ENCODE results near the gene PLAAT2. TPM values are rescaled to one million over a fixed set of nuclear protein-coding genes. Genes with fewer than 3 reads are reported as not detected.

The PLAAT2 gene
- total and polyA plus RNA-seq, 4 donors = 0.32 to 0.44 TPM; not detected in 2

DNA sequence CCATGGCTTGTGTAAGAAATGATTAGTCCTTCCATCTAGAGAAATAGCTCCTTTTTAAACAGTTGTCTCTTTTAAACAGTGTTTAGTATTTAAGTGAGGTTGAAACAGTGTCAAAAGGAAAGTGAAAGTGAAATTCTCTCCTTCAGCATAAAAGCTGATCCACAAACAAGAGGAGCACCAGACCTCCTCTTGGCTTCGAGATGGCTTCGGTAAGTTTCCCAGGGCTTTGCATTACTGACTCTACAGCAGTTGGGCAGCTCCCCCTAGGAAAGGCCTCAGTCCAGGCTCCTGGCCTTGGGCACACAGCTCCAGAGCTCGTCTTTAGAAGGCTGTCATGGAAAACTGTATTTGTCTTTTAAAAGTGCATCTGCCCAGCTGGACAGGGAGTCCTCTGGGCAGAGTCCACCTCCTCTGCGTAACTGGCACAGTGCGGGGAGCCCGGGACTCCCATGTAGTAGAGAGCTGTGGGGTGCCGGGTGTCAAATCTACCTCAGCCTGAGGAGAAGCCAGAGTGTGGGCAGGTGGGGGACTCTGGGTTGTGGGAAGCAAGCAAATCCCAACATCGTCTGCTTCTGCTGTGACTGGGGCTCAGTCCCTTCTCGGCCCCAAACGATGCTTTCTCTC, 26.4 kb downstream of the PLAAT2 start, which contains the start of gene PLAAT4:
PLAAT4 (plus strand) TSS at position 140 of the 624 bp plus-strand sequence; CDS start at position 201, 61 bp downstream.
- H3K27me3 ChIP-seq (ENCODE audit: control insufficient read depth in 4 of 4, insufficient read depth in 4 of 4, low read length in 3 of 4) = no peaks in the 10 kb centered on the region

GRCh38 chr11:63535734-63536133, 27.4 kb downstream of the PLAAT2 start:
- H3K27ac ChIP-seq (ENCODE audit: low read depth in 1 of 2, low read length in 2 of 2) = peak overlapping the region; percentile 94 to 98
- H3K4me3 ChIP-seq (ENCODE audit: low read depth in 1 of 3, low read length in 3 of 3) = no peak overlapping the region
- no peaks in the 10 kb centered on the region for H3K27me3 ChIP-seq (ENCODE audit: control insufficient read depth in 4 of 4, insufficient read depth in 4 of 4, low read length in 3 of 4)
- no peaks in the 10 kb centered on the region for H3K9me3 ChIP-seq (ENCODE audit: control insufficient read depth in 4 of 4, low read length in 3 of 4)
- peaks cover 9 to 25% (median 16%) of the 10 kb centered on the region in 4 donors for H3K4me1 ChIP-seq (ENCODE audit: control insufficient read depth in 4 of 4, insufficient read depth in 4 of 4, low read length in 3 of 4)
- H3K9ac ChIP-seq (ENCODE audit: low read depth in 1 of 2, low read length in 2 of 2) = no peak overlapping the region
- DNase-seq (ENCODE audit: low spot score) = no peak
- TF ChIP-seq RXRA (IDR thresholded peaks at IDR 0.05) = no peak
- TF ChIP-seq FOXA1 (IDR thresholded peaks at IDR 0.05) = no peak
- no peak for TF ChIP-seq HNF4G (IDR thresholded peaks at IDR 0.05)
- TF ChIP-seq TAF1 (conservative IDR thresholded peaks at IDR 0.05) = no peak
- TF ChIP-seq NR2F2 (IDR thresholded peaks at IDR 0.05) = no peak
- no peak for TF ChIP-seq FOXA2 (IDR thresholded peaks at IDR 0.05)
- TF ChIP-seq YY1 (IDR thresholded peaks at IDR 0.05) = no peak
- TF ChIP-seq HNF4A (conservative IDR thresholded peaks at IDR 0.05) = no peak
- TF ChIP-seq, protein P1, sequence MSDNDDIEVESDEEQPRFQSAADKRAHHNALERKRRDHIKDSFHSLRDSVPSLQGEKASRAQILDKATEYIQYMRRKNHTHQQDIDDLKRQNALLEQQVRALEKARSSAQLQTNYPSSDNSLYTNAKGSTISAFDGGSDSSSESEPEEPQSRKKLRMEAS (IDR thresholded peaks at IDR 0.05) = no peak
- TF ChIP-seq JUND (IDR thresholded peaks at IDR 0.05) = no peak
- no peak for TF ChIP-seq EGR1 (IDR thresholded peaks at IDR 0.05; ENCODE audit: low read depth in 2 of 2)
- 94% methylated on average over 1 of the region's 1 CpG for WGBS
- H3K36me3 ChIP-seq (ENCODE audit: control insufficient read depth in 4 of 4, insufficient read depth in 3 of 4, low read depth in 1 of 4, low read length in 3 of 4) = peaks cover 0 to 2% (median 0%) of the 10 kb centered on the region in 4 donors

More for the DNA sequence above, 26.4 kb downstream of the PLAAT2 start, which contains the start of gene PLAAT4:
- H3K36me3 ChIP-seq (ENCODE audit: control insufficient read depth in 4 of 4, insufficient read depth in 3 of 4, low read depth in 1 of 4, low read length in 3 of 4) = peaks cover 0 to 2% (median 0%) of the 10 kb centered on the region in 4 donors
- DNase-seq (ENCODE audit: low spot score) = no peak
- peaks cover 9 to 22% (median 16%) of the 10 kb centered on the region in 4 donors for H3K4me1 ChIP-seq (ENCODE audit: control insufficient read depth in 4 of 4, insufficient read depth in 4 of 4, low read length in 3 of 4)
- peak within 1 kb of the TSS; percentile 94 to 98 for H3K27ac ChIP-seq (ENCODE audit: low read depth in 1 of 2, low read length in 2 of 2)
- peak within 1 kb of the TSS; percentile 50 to 84 (median 83) for H3K4me3 ChIP-seq (ENCODE audit: low read depth in 1 of 3, low read length in 3 of 3)
- 6% methylated on average over 10 of the region's 10 CpGs for WGBS
- peak within 1 kb of the TSS; percentile 79 to 93 for H3K9ac ChIP-seq (ENCODE audit: low read depth in 1 of 2, low read length in 2 of 2)
- H3K9me3 ChIP-seq (ENCODE audit: control insufficient read depth in 4 of 4, low read length in 3 of 4) = no peaks in the 10 kb centered on the region
- peak; percentile 89 to 90 for TF ChIP-seq HNF4A (conservative IDR thresholded peaks at IDR 0.05)
- peak; percentile 27 for TF ChIP-seq YY1 (IDR thresholded peaks at IDR 0.05)
- TF ChIP-seq RXRA (IDR thresholded peaks at IDR 0.05) = peak; percentile 36 to 59
- TF ChIP-seq FOXA2 (IDR thresholded peaks at IDR 0.05) = no peak
- TF ChIP-seq ATF3 (IDR thresholded peaks at IDR 0.05) = no peak
- TF ChIP-seq, protein P2, sequence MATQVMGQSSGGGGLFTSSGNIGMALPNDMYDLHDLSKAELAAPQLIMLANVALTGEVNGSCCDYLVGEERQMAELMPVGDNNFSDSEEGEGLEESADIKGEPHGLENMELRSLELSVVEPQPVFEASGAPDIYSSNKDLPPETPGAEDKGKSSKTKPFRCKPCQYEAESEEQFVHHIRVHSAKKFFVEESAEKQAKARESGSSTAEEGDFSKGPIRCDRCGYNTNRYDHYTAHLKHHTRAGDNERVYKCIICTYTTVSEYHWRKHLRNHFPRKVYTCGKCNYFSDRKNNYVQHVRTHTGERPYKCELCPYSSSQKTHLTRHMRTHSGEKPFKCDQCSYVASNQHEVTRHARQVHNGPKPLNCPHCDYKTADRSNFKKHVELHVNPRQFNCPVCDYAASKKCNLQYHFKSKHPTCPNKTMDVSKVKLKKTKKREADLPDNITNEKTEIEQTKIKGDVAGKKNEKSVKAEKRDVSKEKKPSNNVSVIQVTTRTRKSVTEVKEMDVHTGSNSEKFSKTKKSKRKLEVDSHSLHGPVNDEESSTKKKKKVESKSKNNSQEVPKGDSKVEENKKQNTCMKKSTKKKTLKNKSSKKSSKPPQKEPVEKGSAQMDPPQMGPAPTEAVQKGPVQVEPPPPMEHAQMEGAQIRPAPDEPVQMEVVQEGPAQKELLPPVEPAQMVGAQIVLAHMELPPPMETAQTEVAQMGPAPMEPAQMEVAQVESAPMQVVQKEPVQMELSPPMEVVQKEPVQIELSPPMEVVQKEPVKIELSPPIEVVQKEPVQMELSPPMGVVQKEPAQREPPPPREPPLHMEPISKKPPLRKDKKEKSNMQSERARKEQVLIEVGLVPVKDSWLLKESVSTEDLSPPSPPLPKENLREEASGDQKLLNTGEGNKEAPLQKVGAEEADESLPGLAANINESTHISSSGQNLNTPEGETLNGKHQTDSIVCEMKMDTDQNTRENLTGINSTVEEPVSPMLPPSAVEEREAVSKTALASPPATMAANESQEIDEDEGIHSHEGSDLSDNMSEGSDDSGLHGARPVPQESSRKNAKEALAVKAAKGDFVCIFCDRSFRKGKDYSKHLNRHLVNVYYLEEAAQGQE (IDR thresholded peaks at IDR 0.05) = peak; percentile 56
- no peak for TF ChIP-seq FOXA1 (IDR thresholded peaks at IDR 0.05)
- TF ChIP-seq SP1 (IDR thresholded peaks at IDR 0.05) = peak; percentile 73
- TF ChIP-seq GABPA (IDR thresholded peaks at IDR 0.05 in 1 of 2, conservative IDR thresholded peaks at IDR 0.05 in 1 of 2) = peak in 1 of 2 donors; percentile 5
- TF ChIP-seq, protein P3, sequence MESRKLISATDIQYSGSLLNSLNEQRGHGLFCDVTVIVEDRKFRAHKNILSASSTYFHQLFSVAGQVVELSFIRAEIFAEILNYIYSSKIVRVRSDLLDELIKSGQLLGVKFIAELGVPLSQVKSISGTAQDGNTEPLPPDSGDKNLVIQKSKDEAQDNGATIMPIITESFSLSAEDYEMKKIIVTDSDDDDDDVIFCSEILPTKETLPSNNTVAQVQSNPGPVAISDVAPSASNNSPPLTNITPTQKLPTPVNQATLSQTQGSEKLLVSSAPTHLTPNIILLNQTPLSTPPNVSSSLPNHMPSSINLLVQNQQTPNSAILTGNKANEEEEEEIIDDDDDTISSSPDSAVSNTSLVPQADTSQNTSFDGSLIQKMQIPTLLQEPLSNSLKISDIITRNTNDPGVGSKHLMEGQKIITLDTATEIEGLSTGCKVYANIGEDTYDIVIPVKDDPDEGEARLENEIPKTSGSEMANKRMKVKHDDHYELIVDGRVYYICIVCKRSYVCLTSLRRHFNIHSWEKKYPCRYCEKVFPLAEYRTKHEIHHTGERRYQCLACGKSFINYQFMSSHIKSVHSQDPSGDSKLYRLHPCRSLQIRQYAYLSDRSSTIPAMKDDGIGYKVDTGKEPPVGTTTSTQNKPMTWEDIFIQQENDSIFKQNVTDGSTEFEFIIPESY (IDR thresholded peaks at IDR 0.05) = no peak
- peak in 1 of 2 donors; percentile 32 for TF ChIP-seq JUND (IDR thresholded peaks at IDR 0.05)
- peak; percentile 28 to 48 for TF ChIP-seq RAD21 (IDR thresholded peaks at IDR 0.05)
- TF ChIP-seq HNF4G (IDR thresholded peaks at IDR 0.05) = peak; percentile 53
- peak; percentile 44 for TF ChIP-seq TAF1 (conservative IDR thresholded peaks at IDR 0.05)
